Dedifferentiated amniotic fluid mesenchymal stem cell (primary cell): ENCODE data around the gene CACUL1.

Experiments
- DNase-seq: peaks from one replicate; pipeline ENCODE4 v3.0.0-alpha.2; 2016; ENCODE audit errors: extremely low spot score

CACUL1 gene

DNA sequence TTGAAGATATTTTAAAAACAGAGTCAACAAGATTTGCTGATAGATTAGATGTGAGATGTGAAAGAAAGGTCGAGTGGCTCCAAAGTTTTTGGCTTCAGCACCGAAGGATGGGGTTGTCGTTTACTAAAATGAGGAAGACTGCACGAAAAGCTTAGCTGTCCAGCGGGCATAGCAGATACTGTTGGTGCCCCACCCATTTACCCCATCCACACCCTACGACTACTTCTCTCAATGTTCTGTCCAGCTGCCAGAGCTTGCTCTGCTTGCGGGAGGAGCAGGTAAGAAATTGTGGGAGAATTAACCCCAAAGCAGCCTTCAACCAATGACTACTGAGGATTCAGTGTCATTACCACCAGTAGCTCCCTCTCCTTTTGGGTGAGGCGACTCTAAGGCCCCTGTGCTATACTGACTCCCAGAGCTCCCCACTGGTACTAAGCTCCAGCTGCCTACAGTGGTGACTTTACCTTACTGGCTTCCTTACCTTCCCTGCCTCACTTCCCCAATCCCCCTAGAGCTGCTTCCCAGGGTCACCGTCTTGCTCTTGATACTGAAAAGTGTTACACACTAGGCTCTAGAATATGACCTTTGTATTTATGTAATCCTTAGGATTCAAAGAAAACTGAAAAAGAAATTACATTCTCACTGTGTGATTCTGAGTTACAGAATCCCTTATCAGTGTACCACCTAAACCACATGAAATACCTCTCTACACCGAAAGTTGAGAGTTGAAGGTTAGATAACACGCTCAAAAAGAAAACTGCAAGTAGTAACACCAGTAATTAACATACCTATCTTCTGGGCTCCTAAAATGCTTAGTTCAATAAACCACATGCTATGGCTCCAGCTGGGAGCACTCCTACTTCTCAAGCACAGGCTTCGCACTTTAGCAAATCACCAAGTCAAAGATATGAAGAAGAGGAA is 22.3 kb downstream of the CACUL1 start:
- DNase-seq = no peak

DNA sequence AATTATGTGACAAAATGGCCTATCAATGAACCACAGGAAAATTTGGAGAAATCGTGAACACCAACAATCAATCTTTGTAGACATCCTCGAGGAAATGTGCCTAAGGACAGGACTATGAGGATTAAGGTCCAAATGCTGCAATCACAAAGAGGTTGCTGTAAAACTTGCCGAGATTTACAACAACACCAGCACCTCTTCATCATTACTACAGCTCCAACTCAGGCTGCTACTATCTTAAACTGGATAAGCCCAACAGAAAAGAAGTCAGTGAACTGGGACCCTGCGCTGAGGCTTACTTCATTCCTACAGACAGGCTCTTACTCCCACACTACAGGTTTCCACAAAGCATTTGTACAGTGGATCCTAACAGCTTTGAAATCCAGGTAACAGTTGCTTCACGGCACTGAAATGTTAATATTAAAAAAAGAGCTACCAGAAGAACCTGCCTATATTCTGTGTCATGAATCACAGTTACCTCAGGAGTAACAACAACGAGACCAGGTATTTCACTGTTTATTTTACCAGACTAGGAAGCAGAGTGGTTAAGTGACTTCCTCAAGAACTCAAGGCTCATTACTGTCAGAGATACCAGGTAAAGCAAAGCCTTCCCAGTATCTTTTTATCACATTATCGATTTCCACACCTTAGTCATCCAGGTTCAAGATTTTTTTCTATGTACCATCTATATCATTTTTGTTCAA is 23.9 kb downstream of the CACUL1 start:
- no peak for DNase-seq

DNA sequence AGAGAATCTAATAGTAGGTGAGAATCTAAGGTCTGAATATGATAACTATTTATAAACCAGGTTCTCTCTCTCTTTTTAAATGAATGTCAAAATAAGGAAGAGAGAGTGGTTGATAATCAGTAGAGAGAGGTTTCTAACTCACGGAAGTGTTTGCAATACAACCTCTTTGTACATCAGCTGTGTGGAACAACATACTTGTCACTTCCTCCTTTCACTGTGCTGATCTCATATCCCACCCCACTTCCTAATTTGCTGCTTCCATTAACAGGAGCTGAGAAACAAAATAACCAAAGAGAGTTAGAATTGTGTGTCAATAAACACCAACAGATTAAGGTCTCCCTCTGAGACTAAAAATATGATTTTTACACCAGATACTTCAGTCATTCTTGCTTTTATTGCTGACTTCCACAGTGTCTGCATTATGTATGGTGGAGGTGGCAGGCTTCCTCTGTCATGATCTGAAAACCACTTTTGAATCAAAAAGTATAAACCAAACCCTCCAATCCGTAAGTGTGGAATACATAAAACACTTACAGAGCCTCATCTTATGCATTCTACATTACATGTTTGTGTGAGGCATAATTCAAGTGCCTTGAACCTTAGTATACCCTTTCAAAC is 25.0 kb downstream of the CACUL1 start:
- DNase-seq = no peak

DNA sequence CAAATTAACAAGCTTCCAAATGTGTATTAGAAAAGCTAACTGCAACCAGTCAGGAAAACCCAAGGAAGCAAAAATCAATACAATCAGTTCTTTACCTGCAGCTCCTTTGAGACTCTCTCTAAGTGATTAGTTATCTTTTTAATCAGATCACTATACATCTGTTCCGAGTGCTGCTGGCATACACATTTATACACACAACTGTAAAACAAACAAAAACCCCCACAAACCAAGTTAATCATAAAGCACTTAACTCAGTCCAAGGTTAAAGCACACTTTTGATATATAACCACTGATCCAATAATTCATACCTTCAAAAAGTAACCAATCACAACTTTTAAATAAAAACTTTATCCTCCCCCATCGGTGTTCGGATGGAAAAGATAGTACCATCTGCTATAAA is 25.6 kb downstream of the CACUL1 start:
- DNase-seq = no peak

DNA sequence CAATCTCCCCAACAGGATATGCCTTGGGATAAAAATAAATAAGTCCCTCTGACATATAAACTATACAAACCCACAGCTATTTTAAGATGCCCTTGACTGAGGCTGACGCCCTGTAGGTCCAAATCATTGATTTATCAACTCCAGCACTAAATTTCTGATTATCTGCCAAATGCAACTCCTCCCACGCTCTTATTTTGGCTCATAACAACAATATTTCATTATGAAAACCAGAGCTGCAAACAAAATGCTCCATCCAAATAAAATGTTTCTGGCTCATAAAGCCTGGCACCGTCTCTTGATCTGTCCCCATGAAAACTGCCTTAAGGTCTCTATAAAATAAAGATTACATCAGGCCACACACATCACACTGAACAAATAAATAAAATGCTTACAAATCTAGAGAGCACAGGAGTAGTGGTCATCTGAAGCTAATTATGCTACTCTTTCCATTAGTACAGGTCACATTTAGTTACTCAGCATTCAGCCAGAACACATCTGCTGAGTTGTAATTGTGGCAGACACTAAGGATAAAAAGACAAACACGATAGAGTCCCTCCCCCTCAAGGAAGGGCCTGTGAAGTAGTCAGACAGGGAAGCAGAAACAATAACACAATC is 28.8 kb downstream of the CACUL1 start:
- DNase-seq = peak; percentile 23

DNA sequence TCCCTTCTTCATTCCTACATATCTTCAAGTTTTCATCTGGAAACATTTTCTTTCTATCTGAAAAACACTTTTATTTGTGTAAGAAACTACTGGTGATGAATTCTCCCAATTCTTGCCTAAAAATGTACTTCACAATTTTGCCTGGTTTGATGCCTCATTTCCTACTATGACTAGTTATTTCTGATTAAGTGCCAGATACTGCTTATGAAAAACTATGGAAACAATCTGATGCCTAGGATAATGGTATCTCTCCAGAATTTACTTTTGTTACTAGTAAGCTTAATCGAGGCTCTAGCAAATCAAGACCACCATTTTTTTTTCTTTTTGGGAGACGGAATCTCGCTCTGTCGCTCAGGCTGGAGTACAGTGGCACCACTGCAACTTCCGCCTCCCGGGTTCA is 31.3 kb downstream of the CACUL1 start:
- no peak for DNase-seq

DNA sequence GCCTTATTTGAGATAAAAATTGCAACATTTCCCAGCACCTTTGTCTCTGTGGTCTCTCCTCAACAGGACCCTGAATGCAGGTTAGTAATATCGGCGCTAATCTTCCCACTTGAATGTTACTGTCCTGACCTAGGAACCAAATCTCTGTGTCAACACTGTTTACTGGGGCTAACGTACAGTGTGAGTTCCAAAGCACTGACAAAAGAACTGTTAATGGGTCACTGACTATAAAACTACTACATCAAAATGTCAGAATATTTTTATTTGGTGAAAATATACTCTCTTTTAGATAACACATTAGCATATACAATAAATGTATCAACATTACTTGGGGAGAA is 33.3 kb downstream of the CACUL1 start:
- DNase-seq = no peak

DNA sequence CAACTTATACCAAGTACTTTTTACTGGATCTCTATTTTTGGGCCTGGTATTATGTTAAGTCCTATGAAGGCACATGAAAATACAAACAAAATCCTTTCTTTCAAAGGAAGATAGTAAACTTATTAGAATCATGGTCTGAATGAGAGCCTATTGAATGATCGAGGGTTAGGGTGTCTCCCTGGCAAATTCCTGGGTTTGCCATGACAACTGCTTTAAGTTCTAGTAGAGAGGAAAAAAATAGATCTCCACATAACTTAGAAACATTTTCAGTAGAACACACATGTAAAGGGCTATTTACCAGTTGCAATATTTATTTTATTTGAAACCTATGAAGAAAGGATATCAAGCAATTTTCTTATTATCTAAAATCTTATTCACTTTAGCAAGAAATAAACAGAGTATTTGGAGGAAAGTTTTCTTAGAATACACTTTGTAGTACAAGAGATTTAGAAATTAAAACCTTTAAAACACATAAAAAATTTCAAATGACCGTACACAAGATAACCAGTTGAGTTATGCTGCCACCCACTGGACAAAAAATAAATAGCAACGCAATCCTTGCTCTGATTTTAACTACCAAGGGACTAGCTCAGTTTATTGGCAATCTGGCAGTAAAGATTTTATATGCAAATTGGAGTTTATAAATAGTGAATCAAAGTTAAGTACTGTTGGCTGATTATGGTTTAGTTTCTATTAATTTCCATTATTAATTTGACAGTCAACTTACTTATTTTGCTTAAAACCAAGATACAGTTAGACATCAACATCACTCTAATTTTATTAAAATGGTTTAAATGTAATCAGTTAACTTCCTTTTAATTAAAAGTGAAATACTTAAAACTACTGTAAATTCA is 33.9 kb downstream of the CACUL1 start:
- DNase-seq = peak; percentile 72

DNA sequence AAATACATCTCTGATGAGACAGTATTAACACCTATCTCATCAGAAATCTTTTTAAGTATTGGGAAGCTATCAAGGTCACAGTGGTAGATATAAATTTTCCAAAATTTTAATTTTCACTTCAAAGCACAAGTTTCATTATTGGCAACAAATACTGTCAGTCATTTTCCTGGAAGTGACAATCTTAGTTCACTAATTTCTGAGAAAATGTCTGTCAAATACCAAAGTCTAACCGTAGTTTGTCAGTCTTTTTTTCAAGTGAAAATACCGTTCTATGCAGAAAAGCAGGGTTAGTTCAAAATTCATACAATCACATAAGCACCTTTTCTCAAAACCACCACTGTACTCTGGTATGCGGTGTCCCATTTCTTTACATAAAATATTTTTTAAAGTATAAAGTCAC is 40.4 kb downstream of the CACUL1 start:
- no peak for DNase-seq

DNA sequence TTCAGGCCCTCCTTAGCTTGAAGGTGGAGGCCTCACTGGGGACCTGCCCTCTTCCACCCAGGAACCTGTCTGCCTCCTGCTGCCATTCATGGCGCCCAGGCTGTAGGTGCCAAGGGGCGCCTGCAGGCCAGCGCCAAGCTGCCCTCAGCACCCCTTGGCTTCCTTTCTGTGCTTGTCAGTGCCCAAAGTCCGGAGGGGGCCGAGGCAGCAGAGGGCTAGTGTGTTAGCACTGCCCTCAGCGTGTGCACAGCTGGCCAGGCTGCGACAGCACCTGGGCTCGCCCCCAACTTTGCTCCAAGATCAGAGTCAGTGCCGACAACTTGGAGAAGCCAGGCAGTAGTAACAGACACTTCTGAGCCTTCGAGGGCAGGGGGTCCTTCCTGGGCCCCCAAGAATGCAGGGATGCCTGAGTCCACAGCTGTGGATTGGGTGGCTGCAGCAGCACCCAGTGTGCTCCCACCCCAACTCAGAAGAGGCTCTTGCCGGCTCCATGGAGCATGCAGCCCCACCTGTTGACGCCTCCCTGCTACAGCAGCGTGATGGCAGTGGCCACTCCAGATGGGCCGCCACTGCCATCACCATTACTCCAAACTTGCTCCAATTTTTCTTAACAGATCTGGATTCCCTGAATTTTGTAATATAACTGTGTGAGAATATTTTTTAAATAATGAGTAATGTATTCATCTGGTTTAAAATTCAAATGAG is 41.7 kb downstream of the CACUL1 start:
- DNase-seq = no peak

DNA sequence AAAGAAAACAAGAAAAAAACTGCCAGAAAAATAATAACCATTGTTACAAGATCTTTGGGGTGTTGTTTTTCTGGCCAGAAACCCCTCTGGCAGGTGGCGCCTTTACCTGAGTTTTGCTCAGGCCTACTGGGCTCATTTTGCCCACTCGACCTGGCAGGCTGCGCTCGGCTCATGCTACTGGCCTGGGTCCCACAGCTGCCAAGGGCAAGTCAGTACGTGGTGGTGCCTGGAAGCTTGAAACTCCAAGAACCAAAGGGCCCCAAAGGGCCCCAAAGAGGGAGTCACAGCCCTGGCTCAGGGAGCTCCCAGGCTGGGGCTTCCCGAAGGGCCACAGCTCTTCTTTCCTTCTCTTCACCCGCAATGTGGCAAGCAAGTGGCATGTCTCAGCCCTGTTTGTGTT is 42.7 kb downstream of the CACUL1 start:
- DNase-seq = no peak

DNA sequence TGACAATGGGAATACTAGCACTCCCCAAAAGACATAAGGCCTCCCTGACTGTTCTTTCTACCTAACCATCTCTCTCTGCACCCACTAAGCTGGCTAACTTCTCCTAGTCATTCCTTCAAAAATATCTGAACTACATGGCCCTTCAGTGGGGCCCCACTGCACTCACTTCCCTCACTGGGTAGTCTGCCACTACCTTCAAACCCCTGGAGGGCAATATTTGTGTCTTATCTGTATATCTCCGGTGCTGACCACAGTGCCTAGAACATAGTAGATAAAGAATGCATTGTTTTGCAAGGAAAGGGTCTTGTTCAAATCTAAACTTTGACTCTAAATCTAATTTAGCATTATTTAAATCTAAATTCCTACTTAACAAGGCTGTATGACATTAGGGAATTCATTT is 44.3 kb downstream of the CACUL1 start:
- no peak for DNase-seq

DNA sequence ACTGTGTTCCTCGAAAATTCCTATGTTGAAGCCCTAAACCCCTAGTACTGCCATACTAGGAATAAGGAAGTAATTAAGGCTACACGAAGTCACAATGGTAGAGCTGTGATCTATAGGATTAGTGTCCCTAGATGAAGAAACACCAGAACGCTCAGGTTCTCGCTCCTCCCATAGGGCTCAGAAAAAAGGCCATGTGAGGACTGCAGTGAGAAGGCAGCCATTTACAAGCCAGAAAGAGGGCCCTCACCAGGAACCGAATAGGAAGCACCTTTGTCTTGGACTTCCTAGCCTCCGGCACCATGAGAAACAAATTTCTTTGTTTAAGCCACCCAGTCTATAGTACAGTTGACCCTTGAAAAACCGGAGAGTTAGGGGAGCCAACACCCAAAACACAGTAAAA is 46.2 kb downstream of the CACUL1 start:
- no peak for DNase-seq

DNA sequence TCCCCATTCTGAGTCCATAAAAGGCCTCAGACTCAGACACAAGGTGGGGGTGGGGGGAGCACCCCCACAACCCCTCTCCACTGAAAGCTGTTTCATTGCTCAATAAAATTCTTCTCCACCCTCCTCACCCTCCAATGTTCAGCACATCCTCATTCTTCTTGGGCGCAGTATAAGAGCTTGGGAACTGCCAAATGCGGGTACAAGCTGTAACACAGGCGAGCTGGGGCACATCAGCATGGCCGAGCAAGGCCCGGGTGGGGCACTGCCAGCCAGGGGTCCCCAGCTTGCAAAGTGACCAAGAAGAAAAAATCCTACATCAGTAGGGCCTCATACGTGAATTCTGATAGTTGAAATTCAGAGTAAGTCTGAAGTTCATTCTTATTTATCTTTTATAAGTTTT is 50.1 kb downstream of the CACUL1 start:
- DNase-seq = no peak

DNA sequence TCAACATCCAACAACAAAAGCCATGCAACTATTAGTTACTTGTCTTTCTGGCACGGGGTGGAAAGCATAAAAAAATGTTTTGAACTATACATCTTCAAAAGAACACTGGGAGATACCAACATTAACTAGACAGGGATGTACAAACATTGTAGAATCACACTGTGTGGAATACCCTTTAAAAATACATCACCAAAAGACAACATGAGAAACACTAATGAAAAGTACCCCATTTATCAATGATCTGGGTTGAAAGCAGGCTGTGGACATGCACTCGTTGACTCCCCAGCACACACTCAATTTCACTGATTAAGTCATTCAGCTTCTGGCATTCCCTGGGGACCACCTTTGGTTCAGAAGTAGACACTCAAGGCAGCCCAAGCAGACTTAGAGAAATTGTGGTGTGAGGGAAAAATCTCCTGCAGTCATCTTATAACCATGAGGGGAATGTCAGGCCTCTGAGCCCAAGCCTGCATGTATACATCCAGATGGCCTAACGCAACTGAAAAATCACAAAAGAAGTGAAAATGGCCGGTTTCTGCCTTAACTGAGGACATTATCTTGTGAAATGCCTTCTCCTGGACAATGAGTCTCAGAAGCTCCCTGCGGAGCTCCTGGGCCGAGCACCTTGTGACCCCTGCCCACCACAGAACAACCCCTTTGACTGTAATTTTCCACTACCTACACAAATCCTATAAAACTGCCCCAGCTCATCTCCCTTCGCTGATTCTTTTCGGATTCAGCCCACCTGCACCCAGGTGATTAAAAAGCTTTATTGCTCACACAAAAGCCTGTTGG is 53.0 kb downstream of the CACUL1 start:
- no peak for DNase-seq

DNA sequence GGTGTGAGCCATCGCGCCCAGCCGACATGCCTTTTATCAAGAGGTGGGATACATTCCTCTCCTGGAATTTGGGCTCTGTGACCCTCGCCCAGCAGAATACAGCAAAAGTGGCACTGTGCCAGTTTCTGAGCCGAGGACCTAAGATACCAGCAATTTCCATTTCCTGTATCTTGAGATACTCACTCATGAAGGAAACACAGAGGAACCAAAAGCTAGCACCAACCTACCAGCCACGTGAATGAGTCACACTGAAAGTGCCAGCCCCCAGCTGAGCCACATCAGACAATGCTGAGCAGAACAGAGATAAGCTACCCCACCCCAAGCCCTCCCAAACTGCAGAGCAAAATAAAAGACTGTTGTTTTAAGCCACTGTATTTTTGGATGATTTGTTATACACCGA is 56.3 kb downstream of the CACUL1 start:
- no peak for DNase-seq

DNA sequence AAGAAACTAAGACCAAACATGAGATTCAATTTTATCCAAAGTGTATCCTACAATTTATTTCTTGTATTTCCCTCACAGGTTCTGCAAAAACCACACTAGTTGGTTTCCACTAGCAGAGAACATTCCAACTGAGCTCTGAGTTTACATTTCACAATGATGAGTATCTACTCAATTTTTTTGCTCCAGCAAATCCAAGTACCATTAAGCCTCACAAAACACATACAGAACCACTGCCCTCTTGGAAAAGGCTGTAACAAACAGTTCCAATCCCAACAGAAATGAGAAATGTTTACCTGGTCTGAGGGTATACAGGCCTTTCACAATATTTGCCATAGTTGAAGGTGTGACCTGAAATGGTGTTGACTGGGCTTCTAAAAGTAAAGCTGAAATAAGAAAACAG is 59.9 kb downstream of the CACUL1 start:
- DNase-seq = peak; percentile 27

DNA sequence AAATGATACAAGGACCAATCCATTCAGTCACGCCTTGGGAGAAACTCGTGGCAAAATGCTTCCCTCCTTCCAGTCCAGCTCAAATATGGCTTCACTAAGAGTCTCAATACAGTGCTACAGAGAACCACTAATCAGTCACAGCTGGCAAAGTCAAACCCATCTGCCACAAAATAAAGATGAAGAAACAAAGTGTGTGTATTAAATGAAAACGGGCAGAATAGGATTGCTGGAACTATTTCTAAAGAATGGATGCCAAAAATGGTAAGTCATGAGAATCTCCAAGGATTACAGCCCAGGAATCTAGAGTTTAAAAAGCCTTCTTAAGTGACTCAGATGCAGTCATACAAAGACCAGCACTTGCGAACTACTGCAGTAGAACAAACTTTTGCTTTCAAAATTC is 61.9 kb downstream of the CACUL1 start:
- DNase-seq = peak; percentile 91

DNA sequence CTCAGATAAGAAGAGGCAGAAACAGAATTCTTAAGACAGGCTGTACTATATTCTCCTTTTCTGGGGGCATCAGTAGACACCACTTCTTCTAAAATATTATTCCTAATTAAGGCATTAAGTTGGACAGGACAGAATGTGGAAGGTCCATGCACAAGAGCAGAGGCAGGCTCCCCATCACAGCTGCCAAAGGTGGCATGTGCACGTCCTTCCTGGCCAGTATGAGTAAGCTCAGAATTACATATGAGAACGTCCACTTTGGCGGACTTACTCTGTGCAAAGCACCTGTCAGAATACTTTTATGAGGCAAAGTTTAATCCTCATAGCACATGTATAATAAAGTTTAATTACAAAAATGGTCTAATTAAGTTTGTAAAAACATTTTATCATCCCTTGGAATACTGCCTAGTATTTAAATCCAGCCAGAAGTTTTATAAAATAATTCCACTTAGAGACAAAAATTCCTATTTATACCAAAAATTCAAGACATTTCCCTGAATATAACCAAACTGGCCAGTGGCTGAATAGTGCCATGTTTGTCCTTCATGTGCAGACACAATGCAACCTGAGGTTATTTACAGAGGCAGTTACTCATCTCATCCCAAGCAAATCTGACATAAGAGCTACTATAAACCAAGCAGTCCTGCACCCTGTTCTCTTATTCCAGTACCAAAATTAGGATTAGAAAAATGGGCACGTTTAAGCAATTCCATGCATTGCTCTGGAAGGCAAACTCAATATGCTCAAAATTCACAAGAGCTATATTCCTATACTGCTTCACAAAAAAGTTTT is 65.5 kb downstream of the CACUL1 start:
- DNase-seq = no peak
